Astrocyte (in vitro differentiated cells and primary cell): ENCODE data around the gene ACSL4. TPM values are rescaled to one million over a fixed set of nuclear protein-coding genes. Genes with fewer than 3 reads are reported as not detected.

Experiments used
- DNase-seq: peaks from one replicate; pipeline ENCODE4 v3.0.0-alpha.2; 2010; ENCODE audit warnings: low read depth
- FAIRE-seq: peaks from 2 replicates; lab custom pipeline; 2011; peaks lifted over from hg19 to GRCh38; lab: Jason Lieb, UNC
- H2AFZ ChIP-seq: 2 replicates; pipeline ENCODE4 v1.6.0; 2012; ENCODE audit warnings: low read depth, low read length, inconsistent platforms
- H3K27ac ChIP-seq: 2 replicates; pipeline ENCODE4 v1.5.1; 2011; ENCODE audit warnings: low read depth, low read length, inconsistent platforms
- H3K27me3 ChIP-seq: 2 replicates; pipeline ENCODE4 v1.6.0; 2011; ENCODE audit warnings: low read length, inconsistent platforms; ENCODE audit not compliant: insufficient read depth
- H3K36me3 ChIP-seq: 2 replicates; pipeline ENCODE4 v1.5.1; 2011; ENCODE audit warnings: low read length, inconsistent platforms; ENCODE audit not compliant: insufficient read depth
- H3K4me1 ChIP-seq: 2 replicates; pipeline ENCODE4 v1.5.1; 2011; ENCODE audit warnings: low read length, inconsistent platforms; ENCODE audit not compliant: insufficient read depth
- H3K4me2 ChIP-seq: 2 replicates; pipeline ENCODE4 v1.6.0; 2012; ENCODE audit warnings: low read length, inconsistent platforms
- H3K4me3 ChIP-seq: 2 replicates; pipeline ENCODE4 v1.5.1; 2011; ENCODE audit warnings: low read depth, mild to moderate bottlenecking, low read length, inconsistent platforms; ENCODE audit not compliant: insufficient read depth
- H3K79me2 ChIP-seq: 2 replicates; pipeline ENCODE4 v1.6.0; 2012; ENCODE audit warnings: mild to moderate bottlenecking, low read length, inconsistent platforms; ENCODE audit not compliant: insufficient read depth
- H3K9ac ChIP-seq: 2 replicates; pipeline ENCODE4 v1.6.0; 2012; ENCODE audit warnings: mild to moderate bottlenecking, low read length, inconsistent platforms
- H3K9me3 ChIP-seq: 2 replicates; pipeline ENCODE4 v1.5.1; 2012; ENCODE audit warnings: low read depth, mild to moderate bottlenecking, low read length, inconsistent platforms; ENCODE audit not compliant: insufficient read depth
- H4K20me1 ChIP-seq: 2 replicates; pipeline ENCODE4 v1.6.0; 2012; ENCODE audit warnings: low read length, inconsistent platforms; ENCODE audit not compliant: insufficient read depth
- H3K27ac Mint-ChIP-seq: one replicate; pipeline ENCODE4 v1.8.0; 2021; ENCODE audit warnings: mild to moderate bottlenecking, mixed read lengths; ENCODE audit not compliant: unreplicated experiment
- H3K27me3 Mint-ChIP-seq: one replicate; pipeline ENCODE4 v1.8.0; 2021; ENCODE audit warnings: low read depth, mixed read lengths; ENCODE audit not compliant: unreplicated experiment
- H3K36me3 Mint-ChIP-seq: one replicate; pipeline ENCODE4 v1.8.0; 2021; ENCODE audit warnings: low read depth, mixed read lengths; ENCODE audit not compliant: unreplicated experiment
- H3K4me1 Mint-ChIP-seq: one replicate; pipeline ENCODE4 v1.8.0; 2021; ENCODE audit warnings: low read depth, mixed read lengths; ENCODE audit not compliant: unreplicated experiment
- H3K4me3 Mint-ChIP-seq: one replicate; pipeline ENCODE4 v1.8.0; 2021; ENCODE audit warnings: mild to moderate bottlenecking, moderate library complexity, mixed read lengths; ENCODE audit not compliant: unreplicated experiment
- H3K9me3 Mint-ChIP-seq: one replicate; pipeline ENCODE4 v1.8.0; 2021; ENCODE audit warnings: mild to moderate bottlenecking, mixed read lengths; ENCODE audit not compliant: unreplicated experiment
- EZH2 ChIP-seq: IDR thresholded peaks from 2 replicates; pipeline ENCODE4 v1.6.1; 2012; ENCODE audit warnings: mild to moderate bottlenecking, low read length, inconsistent platforms; ENCODE audit not compliant: insufficient read depth
- total RNA-seq: library from RNA; stranded (reverse); gene quantifications from 2 replicates; pipeline ENCODE4 v1.2.1, GENCODE V29; 2021
- TF ChIP-seq, protein P1 (sequence below): IDR thresholded peaks from 2 replicates; pipeline ENCODE4 v1.5.1; 2011; ENCODE audit warnings: low read depth, mild to moderate bottlenecking, inconsistent platforms, low read length, moderate library complexity; ENCODE audit not compliant: insufficient read depth

Gene ACSL4
- total RNA-seq, 1 donor from 2014 or later, result 99.4 TPM

DNA sequence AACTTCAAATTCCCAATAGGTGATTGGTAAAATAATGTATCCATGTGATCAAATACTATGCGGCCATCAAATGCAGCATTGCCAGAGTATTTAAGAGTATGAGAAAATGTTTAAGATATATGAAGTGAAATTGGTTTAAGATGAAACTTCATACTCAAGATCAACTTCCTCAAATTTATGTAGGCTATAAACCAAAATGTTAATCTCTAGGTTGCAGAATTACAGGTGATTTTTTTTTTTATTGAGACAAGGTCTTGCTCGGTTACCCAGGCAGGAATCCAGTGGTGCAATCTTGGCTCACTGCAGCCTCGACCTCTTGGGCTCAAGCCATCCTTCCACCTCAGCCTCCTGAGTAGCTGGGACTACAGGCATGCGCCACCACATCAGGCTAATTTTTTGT lies 25.3 kb downstream of the ACSL4 start:
- Histone ChIP-seq H3K36me3 (peaks cover 2% of the 10 kb centered on the region), H2AFZ (no peak overlapping the region), H3K4me2 (no peak overlapping the region), H3K4me1 (peaks cover 6% of the 10 kb centered on the region), H3K79me2 (peaks cover 98% of the 10 kb centered on the region), H3K9me3 (no peaks in the 10 kb centered on the region), H4K20me1 (peaks cover 39% of the 10 kb centered on the region), H3K27ac (no peak overlapping the region), H3K27me3 (no peaks in the 10 kb centered on the region), H3K4me3 (no peak overlapping the region), H3K9ac (no peak overlapping the region)
- no peak overlapping the region for H3K4me3 Mint-ChIP-seq
- peaks cover 2% of the 10 kb centered on the region for H3K36me3 Mint-ChIP-seq
- TF ChIP-seq EZH2, result no peak
- TF ChIP-seq, protein P1, sequence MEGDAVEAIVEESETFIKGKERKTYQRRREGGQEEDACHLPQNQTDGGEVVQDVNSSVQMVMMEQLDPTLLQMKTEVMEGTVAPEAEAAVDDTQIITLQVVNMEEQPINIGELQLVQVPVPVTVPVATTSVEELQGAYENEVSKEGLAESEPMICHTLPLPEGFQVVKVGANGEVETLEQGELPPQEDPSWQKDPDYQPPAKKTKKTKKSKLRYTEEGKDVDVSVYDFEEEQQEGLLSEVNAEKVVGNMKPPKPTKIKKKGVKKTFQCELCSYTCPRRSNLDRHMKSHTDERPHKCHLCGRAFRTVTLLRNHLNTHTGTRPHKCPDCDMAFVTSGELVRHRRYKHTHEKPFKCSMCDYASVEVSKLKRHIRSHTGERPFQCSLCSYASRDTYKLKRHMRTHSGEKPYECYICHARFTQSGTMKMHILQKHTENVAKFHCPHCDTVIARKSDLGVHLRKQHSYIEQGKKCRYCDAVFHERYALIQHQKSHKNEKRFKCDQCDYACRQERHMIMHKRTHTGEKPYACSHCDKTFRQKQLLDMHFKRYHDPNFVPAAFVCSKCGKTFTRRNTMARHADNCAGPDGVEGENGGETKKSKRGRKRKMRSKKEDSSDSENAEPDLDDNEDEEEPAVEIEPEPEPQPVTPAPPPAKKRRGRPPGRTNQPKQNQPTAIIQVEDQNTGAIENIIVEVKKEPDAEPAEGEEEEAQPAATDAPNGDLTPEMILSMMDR, result no peak
- H3K27me3 Mint-ChIP-seq, result no peaks in the 10 kb centered on the region
- H3K4me1 Mint-ChIP-seq, result peaks cover 13% of the 10 kb centered on the region
- no peaks in the 10 kb centered on the region for H3K9me3 Mint-ChIP-seq
- FAIRE-seq, result no peak
- no peak for DNase-seq
- peak overlapping the region; percentile 41 for H3K27ac Mint-ChIP-seq

DNA sequence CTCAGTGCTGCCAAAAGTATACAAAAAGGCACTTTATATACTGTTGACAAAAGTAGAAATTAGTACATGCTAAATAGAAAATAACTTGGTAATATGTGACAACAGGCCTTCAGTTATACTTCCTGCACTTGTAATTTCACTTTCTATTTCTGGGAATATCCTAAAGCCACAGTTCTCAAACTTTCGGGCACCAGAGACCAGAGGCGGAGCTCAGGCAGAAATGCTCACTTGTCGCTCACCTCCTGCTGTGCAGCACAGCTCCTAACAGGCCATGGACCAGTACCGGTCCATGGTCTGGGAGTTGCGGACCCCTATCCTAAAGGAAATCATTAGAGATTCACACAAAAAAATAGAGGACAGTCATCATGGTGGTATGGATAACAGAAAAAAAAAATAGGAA lies 25.7 kb downstream of the ACSL4 start:
- H3K27ac ChIP-seq, result no peak overlapping the region
- Mint-ChIP-seq H3K4me3 (no peak overlapping the region), H3K27ac (peak overlapping the region; percentile 41), H3K4me1 (peaks cover 13% of the 10 kb centered on the region), H3K36me3 (peaks cover 2% of the 10 kb centered on the region), H3K9me3 (no peaks in the 10 kb centered on the region), H3K27me3 (no peaks in the 10 kb centered on the region)
- DNase-seq, result no peak
- peaks cover 6% of the 10 kb centered on the region for H3K4me1 ChIP-seq
- H4K20me1 ChIP-seq, result peaks cover 39% of the 10 kb centered on the region
- no peak overlapping the region for H3K9ac ChIP-seq
- H3K4me2 ChIP-seq, result no peak overlapping the region
- no peak overlapping the region for H3K4me3 ChIP-seq
- peaks cover 98% of the 10 kb centered on the region for H3K79me2 ChIP-seq
- no peak overlapping the region for H2AFZ ChIP-seq
- H3K27me3 ChIP-seq, result no peaks in the 10 kb centered on the region
- H3K36me3 ChIP-seq, result peaks cover 2% of the 10 kb centered on the region
- H3K9me3 ChIP-seq, result no peaks in the 10 kb centered on the region
- no peak for FAIRE-seq
- no peak for TF ChIP-seq EZH2
- TF ChIP-seq, protein P1, result no peak

DNA sequence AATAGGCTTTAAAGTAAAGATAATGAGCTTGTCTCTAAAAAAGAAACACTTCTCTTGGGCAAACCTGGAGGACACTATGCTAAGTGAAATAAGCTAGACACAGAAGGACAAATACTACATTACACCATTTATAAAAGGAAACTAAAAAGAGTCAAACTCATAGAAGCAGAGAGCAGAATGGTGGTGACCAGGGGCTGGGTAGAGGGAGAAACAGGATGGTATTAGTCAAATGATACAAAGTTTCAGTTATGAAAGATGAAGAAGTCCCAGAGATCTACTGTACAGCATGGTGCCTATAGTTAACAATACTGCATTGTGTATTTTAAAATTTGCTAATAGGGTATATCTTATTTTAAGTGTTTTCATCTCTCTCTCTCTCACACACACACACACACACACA lies 28.5 kb downstream of the ACSL4 start:
- no peaks in the 10 kb centered on the region for H3K9me3 ChIP-seq
- H3K4me1 Mint-ChIP-seq, result peaks cover 9% of the 10 kb centered on the region
- no peak overlapping the region for H3K9ac ChIP-seq
- DNase-seq, result no peak
- H3K4me3 ChIP-seq, result no peak overlapping the region
- peaks cover 6% of the 10 kb centered on the region for H3K4me1 ChIP-seq
- TF ChIP-seq EZH2, result no peak
- TF ChIP-seq, protein P1, result no peak
- H3K9me3 Mint-ChIP-seq, result no peaks in the 10 kb centered on the region
- H4K20me1 ChIP-seq, result peaks cover 40% of the 10 kb centered on the region
- H3K27ac ChIP-seq, result no peak overlapping the region
- no peak overlapping the region for H3K27ac Mint-ChIP-seq
- FAIRE-seq, result no peak
- no peak overlapping the region for H3K4me3 Mint-ChIP-seq
- no peaks in the 10 kb centered on the region for H3K36me3 Mint-ChIP-seq
- peaks cover 2% of the 10 kb centered on the region for H3K36me3 ChIP-seq
- no peaks in the 10 kb centered on the region for H3K27me3 Mint-ChIP-seq
- no peaks in the 10 kb centered on the region for H3K27me3 ChIP-seq
- H3K4me2 ChIP-seq, result no peak overlapping the region
- no peak overlapping the region for H2AFZ ChIP-seq
- H3K79me2 ChIP-seq, result peaks cover 90% of the 10 kb centered on the region
